Kidney epithelial cell (primary cell): ENCODE measurements around the gene CEP89. TPM values are rescaled to one million over a fixed set of nuclear protein-coding genes. Genes with fewer than 3 reads are reported as not detected.

Source experiments
- DNase-seq: peaks from one replicate; pipeline ENCODE4 v3.0.0-alpha.2; 2010; ENCODE audit warnings: low read depth
- H3K27me3 ChIP-seq: 2 replicates; pipeline ENCODE4 v1.6.0; 2011; ENCODE audit warnings: low read length; ENCODE audit not compliant: control insufficient read depth, insufficient read depth
- H3K36me3 ChIP-seq: 2 replicates; pipeline ENCODE4 v1.5.1; 2011; ENCODE audit warnings: low read length; ENCODE audit not compliant: control insufficient read depth, insufficient read depth
- H3K4me3 ChIP-seq: 2 replicates; pipeline ENCODE4 v1.5.1; 2011; ENCODE audit warnings: low read depth, mild to moderate bottlenecking, control low read depth, low read length
- total RNA-seq: library from RNA; depleted of rRNA; stranded (reverse); fragments of >200 nt; gene quantifications from 2 replicates; pipeline ENCODE4 v1.2.3, GENCODE V29; 2015
- TF ChIP-seq, protein P1 (sequence below): IDR thresholded peaks from 2 replicates; pipeline ENCODE4 v1.5.1; 2011; ENCODE audit warnings: mild to moderate bottlenecking, moderate library complexity, low read length, control low read depth, inconsistent platforms; ENCODE audit not compliant: insufficient read depth, poor library complexity, severe bottlenecking

CEP89 gene
- total RNA-seq, 1 donor from 2014 or later, result 29.9 TPM

DNA sequence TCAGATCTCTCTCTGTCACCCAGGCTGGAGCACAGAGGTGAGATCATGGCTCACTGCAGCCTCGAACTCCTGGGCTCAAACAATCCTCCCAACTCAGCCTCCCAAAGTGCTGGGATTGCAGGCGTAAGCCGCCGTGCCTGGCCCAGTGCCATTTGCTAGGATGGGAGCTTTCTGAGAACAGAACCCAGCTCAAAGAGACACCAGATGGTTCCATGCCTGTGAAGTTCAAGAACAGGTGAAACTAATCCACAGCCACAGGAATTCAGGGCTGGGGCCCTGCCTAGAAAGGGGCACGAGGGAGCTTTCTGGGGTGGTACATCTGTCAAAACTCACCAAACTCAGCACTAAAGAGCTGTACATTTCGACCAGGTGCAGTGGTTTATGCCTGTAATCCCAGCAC lies 106.4 kb downstream of the CEP89 start:
- no peak overlapping the region for H3K4me3 ChIP-seq
- H3K36me3 ChIP-seq, result no peaks in the 10 kb centered on the region
- no peak for DNase-seq
- no peaks in the 10 kb centered on the region for H3K27me3 ChIP-seq
- TF ChIP-seq, protein P1, sequence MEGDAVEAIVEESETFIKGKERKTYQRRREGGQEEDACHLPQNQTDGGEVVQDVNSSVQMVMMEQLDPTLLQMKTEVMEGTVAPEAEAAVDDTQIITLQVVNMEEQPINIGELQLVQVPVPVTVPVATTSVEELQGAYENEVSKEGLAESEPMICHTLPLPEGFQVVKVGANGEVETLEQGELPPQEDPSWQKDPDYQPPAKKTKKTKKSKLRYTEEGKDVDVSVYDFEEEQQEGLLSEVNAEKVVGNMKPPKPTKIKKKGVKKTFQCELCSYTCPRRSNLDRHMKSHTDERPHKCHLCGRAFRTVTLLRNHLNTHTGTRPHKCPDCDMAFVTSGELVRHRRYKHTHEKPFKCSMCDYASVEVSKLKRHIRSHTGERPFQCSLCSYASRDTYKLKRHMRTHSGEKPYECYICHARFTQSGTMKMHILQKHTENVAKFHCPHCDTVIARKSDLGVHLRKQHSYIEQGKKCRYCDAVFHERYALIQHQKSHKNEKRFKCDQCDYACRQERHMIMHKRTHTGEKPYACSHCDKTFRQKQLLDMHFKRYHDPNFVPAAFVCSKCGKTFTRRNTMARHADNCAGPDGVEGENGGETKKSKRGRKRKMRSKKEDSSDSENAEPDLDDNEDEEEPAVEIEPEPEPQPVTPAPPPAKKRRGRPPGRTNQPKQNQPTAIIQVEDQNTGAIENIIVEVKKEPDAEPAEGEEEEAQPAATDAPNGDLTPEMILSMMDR, result no peak

GRCh38 chr19:32864318-32865007 lies 107.3 kb downstream of the CEP89 start:
- H3K27me3 ChIP-seq, result no peaks in the 10 kb centered on the region
- H3K36me3 ChIP-seq, result no peaks in the 10 kb centered on the region
- TF ChIP-seq, protein P1, result no peak
- DNase-seq, result no peak
- H3K4me3 ChIP-seq, result no peak overlapping the region

- DNase-seq, result no peak
- Histone ChIP-seq H3K27me3 (no peaks in the 10 kb centered on the region), H3K36me3 (no peaks in the 10 kb centered on the region), H3K4me3 (no peak overlapping the region)
- TF ChIP-seq, protein P1, result no peak
Measured at GRCh38 chr19:32863841-32864240, 107.9 kb downstream of the CEP89 start.

DNA sequence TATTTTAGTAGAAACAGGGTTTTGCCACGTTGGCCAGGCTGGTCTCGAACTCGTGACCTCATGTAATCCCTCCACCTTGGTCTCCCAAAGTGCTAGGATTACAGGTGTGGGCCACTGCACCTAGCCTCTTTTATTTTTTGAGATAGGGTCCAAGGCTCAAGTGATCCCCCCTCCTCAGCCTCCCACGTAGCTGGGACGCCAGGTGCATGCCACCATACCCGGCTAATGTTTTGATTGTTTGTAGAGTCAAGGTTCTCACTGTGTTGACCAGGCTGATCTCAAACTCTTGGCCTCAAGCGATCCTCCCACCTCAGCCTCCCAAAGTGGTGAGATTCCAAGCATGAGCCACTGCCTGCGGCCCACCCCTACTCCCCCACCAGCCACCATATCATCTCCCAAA lies 108.5 kb downstream of the CEP89 start:
- H3K36me3 ChIP-seq, result no peaks in the 10 kb centered on the region
- H3K27me3 ChIP-seq, result no peaks in the 10 kb centered on the region
- TF ChIP-seq, protein P1, result no peak
- no peak overlapping the region for H3K4me3 ChIP-seq
- DNase-seq, result no peak

- H3K36me3 ChIP-seq, result no peaks in the 10 kb centered on the region
- no peak for DNase-seq
Measured at GRCh38 chr19:32862741-32863140, 109.0 kb downstream of the CEP89 start.

More at GRCh38 chr19:32862741-32863140, 109.0 kb downstream of the CEP89 start:
- TF ChIP-seq, protein P1, result no peak
- Histone ChIP-seq H3K4me3 (no peak overlapping the region), H3K27me3 (no peaks in the 10 kb centered on the region)
